NCI-H1436 treated with DMSO at 0.1 percent for 48 hours (cell line): ENCODE data around the gene MYH6.
"Not testable (repeated sequence)": the region's sequence is repeated elsewhere in the genome, so short reads cannot be mapped to it uniquely, and the experiment has no call there.

Experiments
- DNase-seq: peaks from one replicate; lab custom pipeline; 2025; lab: John Stamatoyannopoulos, UW

MYH6 gene

DNA sequence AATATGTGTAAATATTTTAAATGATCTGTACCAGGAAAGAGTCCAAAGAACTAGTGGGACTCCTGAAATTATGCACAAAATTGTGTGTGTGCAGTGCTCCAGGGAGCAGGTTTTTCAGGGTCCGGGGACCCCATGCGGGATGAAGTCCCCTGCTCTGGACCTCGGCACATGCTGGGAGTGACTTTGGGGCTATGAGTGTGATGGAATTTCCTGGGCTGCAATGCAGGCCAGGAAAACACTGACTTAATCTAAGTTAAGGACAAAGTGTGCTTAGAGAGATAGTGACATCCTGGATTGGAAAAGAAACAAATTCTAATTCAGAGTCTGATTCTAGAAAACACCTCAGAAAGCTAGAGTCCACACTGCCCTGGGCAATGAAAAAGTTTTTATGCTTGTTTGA lies 6.2 kb upstream of the MYH6 start:
- DNase-seq: no peak

- DNase-seq: no peak
Measured at GRCh38 chr14:23413681-23414080, 5.6 kb upstream of the MYH6 start.

DNA sequence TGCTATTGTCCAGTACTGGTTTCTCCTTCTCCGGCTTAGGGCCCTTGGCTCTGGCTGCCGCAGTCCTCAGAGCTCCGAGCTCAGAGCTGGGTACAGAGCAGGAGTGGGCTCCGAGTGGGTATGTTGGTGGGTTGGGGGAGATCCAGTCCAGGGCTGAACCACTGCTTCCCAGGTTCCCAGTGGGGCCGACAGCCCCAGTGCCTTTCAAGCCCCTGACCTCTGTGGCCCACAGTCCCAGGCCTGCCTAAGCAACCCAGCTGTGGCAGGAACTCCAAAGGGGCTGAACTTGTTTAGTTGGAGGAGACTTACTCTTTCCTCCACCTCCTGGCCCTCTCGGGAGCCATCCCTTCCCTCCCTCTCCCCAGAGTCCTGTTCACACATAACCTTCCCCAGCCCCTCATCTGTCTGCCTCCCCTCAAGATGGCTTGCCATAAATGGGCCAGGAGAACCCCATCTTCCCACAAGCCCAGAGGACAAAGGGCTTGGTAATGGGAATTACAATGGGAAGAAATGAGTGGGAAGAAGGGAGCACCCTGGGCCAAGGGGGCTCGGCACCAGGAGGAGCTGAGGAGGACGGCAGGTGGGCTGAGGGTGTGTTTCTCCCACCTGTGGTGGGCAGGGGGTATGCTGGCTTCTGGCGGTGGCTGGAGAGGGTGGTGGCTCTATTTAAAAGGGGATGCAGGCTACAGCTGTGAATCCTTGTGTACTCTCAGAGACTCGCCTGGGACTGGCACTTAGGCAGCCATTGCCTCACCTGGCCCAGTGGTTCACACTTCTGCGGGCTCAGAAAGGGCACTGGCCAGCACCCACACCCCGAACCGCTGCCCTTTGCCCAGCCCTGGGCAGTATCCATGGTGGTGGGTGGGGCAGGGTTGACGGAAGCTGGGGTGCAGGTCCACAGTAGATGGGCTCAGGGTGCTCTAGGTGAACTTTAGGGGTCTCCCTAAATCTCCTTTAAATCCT lies 3.8 kb upstream of the MYH6 start:
- DNase-seq: no peak

DNA sequence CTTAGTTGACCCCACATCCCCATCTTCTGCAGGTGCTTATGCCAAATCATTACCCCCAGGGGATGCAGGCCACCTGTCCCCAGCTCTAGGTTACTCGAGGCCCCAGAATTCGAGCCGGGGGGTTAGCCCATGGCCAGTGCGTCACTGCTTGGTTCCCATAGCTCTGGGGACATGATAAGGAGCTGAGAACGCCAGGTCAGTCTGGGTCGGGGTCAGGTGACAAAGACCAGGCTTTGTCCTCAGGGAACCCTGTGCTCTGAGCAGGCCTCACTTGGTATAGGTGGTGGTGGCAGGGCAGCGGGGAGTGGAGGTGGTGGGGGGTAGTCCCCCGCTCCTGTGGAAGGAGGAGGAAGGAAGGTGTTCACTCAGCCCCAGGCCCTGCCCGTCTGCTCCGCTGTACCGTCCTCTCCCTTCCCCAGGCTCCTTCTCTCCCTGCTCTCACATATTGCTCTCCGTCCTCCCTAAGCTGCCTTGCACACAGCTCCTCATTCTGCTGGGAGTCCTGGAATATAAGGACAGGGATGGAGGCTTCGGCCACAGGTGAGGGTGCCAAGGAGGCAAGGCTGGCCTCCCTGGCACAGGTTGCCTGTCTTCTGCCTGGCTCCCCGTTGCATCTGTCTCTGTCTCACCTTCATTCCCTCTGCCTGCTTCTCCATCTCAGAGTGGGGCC lies 2.0 kb upstream of the MYH6 start:
- no peak for DNase-seq

- no peak for DNase-seq
Measured at GRCh38 chr14:23409475-23409874, 1.4 kb upstream of the MYH6 start.

- no peak for DNase-seq
Measured at GRCh38 chr14:23408307-23408630, 196 bp upstream of the MYH6 start.

GRCh38 chr14:23406725-23407355 lies 1.2 kb downstream of the MYH6 start:
- no peak for DNase-seq

DNA sequence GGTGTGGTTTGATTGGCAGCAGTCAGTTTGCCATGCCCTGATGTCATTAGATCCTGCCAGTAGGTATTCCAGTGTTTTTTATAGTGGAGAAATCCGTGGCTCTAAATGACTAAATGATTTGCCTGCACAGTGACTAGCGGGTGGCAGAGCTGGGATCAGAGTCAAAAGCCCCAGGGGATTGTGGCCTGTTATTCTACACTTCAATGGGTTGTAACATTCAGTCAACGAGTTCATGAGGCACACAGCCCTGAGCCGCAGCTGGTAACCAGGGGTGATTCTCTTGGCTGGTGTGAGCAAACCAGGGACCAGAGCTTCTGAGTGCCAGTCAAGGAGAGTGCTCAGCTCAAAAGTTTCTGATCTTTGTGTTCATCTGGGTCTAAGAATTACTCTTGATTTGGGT lies 1.8 kb downstream of the MYH6 start:
- no peak for DNase-seq

- no peak for DNase-seq
Measured at GRCh38 chr14:23405516-23406025, 2.5 kb downstream of the MYH6 start.

GRCh38 chr14:23405096-23405495 lies 3.0 kb downstream of the MYH6 start:
- DNase-seq: no peak

DNA sequence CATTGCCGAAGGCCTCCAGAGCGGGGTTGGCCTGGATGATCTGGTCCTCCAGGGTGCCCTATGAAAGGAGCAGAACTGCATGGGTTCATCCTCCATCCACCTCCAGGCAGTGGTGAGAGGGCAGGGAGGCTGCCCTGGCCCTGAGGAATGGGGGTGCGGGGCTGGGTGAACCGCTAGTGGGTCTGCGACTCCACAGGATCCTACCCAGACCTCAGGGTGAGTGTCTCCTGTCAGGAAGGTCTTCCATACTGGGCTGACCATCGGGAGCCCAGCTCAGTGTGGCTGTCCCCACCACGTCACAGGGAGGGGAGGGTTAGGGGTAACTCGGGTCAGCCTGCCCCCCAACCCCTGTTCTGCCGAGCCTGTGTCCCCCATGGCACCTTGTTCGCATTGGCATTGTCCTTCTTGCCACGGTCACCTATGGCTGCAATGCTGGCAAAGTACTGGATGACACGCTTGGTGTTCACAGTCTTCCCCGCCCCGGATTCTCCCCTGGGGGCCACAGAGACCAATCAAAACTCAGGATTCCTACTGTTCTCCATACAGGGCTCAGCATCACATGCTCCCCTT lies 3.7 kb downstream of the MYH6 start:
- DNase-seq: no peak

- no peak for DNase-seq
Measured at GRCh38 chr14:23403908-23404307, 4.2 kb downstream of the MYH6 start.

- no peak for DNase-seq
Measured at GRCh38 chr14:23403139-23403438, 5.0 kb downstream of the MYH6 start.

DNA sequence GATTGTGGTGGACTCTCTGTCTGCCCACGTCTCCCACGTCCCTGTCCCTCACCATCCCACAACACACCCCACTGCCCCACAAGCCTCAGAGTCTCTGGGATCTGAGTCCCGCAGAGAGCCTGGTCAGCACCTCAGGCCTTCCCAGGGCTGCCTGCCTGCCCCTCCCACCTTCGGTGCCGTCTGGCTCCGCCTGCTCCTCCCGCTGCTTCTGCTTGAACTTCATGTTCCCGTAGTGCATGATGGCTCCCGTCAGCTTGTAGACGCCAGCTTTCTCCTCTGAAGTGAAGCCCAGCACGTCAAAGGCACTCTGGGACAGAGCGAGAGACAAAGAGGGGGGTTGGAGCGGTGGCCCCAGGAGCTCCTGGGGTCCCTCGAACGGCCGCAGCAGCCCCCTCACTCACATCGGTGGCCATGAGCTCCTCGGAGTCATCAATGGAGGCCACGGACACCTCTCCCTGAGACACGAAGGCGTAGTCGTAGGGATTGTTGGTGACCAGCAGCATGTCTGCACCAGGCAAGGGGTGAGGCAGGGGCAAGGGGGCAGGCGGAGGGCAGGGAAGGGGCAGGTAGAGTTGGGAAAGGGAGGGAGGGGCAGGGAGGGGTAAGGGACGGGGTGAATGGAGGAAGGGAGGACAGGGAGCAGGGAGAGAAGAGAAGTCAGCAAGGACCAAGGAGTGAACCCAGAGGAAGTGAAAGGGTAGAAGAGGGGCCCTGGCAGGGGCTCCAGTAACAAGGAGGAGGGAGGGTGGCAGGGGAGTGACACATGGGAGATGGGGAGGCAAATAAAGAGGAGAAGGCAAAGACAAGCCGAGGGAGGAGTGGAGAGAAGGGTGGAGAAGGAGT lies 5.6 kb downstream of the MYH6 start:
- no peak for DNase-seq

- no peak for DNase-seq
Measured at GRCh38 chr14:23401291-23401690, 6.8 kb downstream of the MYH6 start.

GRCh38 chr14:23400496-23401149 lies 7.5 kb downstream of the MYH6 start:
- not testable (repeated sequence) for DNase-seq

DNA sequence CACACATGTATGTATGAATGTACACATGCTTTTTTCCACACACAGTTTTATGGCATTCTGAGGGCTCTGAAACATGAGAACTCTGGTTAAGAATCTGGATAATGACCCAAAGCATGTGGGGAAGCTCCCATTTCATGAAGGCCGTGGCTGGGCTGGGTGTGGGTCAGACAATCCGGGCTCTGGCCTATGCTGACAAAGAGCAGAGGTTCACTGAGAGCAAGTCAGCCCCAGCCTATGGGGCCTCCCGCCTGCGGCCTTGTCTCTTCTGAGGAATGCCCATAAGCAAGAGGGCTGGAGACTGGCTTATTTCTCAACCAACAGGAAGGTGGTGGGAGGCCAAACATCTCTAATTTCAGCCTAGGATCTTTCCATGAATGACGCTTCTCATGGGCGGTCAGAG lies 8.5 kb downstream of the MYH6 start:
- DNase-seq: no peak

DNA sequence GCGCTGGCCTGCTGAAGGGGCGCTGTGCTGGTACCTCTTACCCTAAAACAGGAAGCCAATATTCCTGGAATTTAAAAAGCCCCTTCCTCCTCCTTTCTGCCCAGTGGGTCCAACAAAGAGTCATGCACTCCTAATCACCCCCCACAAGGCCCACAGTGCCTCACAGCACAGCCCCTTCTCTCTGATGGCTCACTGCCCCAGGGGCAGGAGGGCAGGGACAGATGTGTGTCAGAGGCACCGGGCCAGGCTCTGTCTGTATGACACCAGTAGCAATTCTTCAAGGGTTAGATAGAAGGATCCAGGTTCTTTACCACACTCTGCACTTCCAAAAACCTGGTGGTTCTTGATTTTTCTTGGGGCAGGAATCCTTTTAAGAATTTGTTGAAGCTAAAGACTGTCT lies 8.9 kb downstream of the MYH6 start:
- no peak for DNase-seq

GRCh38 chr14:23398348-23398747 lies 9.7 kb downstream of the MYH6 start:
- DNase-seq: no peak

DNA sequence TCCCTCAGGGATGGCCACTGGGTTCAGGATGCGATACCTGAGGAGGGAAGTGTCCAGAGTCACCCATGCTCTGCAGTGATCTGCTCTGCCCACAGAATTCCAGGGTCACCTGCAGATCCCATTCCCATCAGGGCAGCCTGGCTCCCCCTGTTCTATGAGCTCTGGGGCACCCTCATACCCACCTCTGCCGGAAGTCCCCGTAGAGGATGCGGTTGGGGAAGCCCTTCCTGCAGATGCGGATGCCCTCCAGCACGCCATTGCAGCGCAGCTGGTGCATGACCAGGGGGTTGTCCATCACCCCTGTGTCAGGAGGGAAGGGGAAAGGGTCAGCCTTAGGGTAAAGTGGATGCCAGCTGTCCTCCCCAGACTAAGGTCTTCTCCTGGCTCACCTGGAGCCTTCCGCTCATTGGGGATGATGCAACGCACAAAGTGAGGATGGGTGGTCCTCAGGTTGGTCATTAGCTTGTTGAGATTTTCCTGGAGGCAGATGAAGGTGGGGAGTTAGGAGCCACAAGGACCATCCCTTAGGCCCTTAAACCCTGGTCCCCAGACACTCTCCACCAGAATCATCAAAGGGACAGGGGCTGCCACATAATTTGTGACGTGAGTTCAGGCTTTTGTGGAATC lies 11.2 kb downstream of the MYH6 start:
- no peak for DNase-seq

DNA sequence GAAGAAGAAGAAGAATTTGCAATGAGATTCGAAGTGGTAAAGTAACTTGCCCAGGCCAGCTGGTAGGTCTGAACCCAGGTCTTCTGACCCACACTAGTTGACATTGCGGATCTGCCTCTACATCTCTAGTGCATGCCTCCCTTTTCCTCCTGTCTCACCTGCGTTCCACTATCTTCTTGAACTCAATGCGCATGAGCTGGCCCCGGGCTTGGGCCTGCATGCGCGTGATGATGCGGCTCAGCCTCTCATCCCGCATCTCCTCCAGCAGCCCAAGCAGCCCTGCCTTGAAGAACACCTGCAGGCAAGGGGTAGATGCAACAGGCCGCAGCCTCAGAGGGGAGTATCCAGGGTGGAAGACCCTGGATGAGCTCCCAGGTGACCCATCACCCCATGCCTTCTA lies 11.9 kb downstream of the MYH6 start:
- no peak for DNase-seq
